ENCODE results near the gene GALNS.
A peak's percentile ranks its signal among the peaks of the same experiment; 100 is the strongest.

The GALNS gene

DNA sequence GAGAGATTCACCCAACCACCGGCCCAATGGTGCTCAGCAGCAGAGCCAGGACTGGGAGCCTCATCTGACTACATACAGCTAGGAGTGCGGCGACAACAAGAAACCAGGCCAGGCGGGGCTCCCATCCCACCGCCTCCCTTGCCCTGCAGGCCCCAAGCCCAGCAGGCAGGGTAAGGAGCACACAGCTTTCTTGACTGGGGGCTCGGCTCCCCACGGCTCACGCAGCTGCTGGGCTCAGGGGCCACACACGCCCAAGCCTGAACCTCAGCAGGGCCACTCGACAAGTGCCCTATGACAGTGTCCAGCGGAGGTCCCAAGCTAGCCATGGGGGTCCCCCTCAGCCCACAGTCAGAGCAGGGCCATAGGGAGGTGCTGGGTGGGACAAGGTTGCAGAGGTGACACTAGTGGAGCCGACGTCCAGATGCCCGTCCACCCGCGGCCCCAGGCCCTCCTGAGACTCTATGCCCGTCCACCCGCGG lies 85.4 kb downstream of the GALNS start:
- Mint-ChIP-seq H3K36me3 (ENCODE audit: low read depth) (no peaks in the 10 kb centered on the region), H3K9me3 (no peaks in the 10 kb centered on the region), H3K27me3 (no peaks in the 10 kb centered on the region), H3K4me3 (no peak overlapping the region), H3K4me1 (ENCODE audit: low read depth) (peaks cover 38% of the 10 kb centered on the region), H3K27ac (no peak overlapping the region)

DNA sequence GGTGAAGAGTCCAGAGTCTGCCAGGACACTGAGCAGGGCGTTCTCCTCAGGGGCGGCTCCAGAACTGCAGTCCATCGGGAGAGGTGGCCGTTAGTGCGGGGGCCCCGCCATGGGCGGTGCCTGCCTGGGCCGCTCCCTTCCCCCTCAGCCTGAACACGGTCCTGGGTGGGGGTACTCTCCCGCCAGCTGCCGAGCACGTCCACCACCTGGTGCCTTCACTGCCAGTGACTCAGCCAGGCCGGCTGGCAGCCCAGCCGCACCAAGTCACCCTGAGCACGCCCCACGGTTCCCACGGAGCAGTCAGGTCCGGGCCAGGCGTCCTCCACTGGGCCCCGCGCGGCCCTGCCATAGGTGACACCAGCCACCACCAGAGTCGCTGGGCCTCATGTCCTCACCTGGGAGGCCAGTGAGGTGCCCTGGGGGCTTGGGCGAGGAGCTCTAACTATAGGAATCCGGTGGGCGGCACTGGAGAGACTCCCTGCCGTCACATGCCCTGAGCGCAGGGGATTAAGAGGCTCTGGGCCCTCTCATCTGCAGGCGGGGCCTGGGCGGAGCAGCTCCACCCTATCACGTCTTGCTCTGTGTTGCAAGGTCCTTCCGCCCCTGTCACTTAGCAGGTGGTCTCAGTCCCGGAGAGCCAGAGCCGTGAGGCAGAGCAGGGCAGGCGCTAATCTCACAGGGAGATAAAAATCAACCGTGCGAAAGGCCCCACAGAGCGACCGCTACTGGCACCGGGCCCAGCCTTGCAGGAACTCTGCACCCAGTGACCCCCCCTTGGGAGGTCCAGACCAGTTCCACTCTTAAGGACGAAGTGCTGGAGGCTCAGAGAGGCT lies 86.1 kb downstream of the GALNS start:
- Mint-ChIP-seq H3K27me3 (no peaks in the 10 kb centered on the region), H3K36me3 (ENCODE audit: low read depth) (no peaks in the 10 kb centered on the region), H3K4me3 (no peak overlapping the region), H3K9me3 (no peaks in the 10 kb centered on the region), H3K27ac (no peak overlapping the region), H3K4me1 (ENCODE audit: low read depth) (peaks cover 44% of the 10 kb centered on the region)

DNA sequence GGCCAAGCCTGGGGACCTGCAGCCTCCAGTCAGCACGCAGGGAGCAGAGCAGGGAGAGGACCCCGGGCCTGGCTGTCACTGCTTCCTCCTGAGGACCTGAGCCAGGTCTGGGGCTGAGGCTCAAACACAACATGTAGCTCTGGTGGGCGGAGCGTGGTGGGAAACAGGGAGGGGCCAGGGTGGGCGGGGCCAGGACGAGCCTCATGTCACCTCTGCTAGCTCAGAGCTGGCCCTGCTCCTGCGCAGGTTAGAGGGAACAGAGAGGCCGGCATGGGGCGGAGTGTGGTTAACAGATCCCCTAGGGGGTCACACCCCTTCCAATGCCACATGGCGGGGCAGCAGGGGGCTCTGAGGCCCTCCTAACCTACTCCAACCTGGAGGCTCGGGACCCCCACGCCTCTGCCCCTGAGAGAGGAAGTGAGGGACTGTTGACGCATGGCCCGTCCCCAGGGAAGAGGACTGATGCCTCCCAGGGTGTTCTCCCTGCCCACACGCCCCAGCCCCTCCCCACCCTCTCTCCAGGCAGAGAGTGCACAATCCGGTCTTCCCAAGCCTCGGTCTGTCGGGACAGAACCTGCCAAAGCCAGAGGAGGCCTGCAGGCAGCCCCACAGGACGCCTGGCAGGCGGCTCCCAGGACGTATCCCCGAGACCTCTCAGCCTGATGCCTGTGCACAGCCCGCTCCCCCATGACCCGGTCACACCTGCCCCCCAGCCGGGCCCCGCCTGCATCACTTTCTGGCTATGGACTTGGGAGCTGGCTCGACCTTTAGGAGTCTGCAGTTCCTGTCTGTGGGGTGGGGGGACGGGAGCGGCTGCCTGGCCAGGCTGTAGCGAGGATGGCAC lies 86.9 kb downstream of the GALNS start:
- Mint-ChIP-seq H3K4me3 (no peak overlapping the region), H3K9me3 (no peaks in the 10 kb centered on the region), H3K27me3 (no peaks in the 10 kb centered on the region), H3K27ac (no peak overlapping the region), H3K36me3 (ENCODE audit: low read depth) (no peaks in the 10 kb centered on the region), H3K4me1 (ENCODE audit: low read depth) (peaks cover 44% of the 10 kb centered on the region)

DNA sequence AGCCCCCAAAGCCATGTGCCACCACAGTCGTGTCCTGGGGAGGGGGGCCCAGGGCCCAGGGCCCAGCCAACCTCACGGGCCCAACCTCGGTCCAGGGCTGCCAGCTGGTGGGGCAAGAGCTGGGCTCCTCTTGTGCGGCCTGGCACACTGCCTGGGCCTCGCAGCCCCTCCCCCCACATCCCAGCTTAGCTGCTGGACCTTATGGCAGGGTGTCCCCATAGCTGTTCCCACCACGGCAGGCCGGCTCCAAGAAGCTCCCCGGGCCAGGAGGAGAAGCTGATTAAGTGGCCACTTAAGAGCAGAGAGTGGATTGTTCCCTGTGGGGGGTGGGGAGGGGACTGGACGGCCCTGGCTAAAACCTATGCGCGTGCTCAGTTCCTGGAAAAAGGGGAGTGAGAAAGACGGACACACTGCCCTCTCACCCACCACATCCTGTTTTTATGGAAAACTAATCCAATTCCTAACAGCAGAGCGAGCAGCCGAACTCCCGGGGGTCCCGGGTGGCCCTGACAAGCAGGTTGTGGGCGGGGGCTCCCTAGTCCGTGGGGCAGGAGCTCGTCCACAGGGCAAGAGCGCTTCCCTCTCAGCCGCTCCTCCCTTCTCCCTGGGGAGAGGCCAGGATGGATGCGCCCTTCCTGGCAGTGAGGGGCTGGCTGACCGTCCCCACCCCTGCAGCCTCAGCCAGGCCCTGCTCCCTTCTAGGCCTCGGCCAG lies 88.5 kb downstream of the GALNS start:
- Mint-ChIP-seq H3K36me3 (ENCODE audit: low read depth) (no peaks in the 10 kb centered on the region), H3K9me3 (no peaks in the 10 kb centered on the region), H3K27ac (no peak overlapping the region), H3K4me1 (ENCODE audit: low read depth) (peaks cover 44% of the 10 kb centered on the region), H3K27me3 (no peaks in the 10 kb centered on the region), H3K4me3 (no peak overlapping the region)

DNA sequence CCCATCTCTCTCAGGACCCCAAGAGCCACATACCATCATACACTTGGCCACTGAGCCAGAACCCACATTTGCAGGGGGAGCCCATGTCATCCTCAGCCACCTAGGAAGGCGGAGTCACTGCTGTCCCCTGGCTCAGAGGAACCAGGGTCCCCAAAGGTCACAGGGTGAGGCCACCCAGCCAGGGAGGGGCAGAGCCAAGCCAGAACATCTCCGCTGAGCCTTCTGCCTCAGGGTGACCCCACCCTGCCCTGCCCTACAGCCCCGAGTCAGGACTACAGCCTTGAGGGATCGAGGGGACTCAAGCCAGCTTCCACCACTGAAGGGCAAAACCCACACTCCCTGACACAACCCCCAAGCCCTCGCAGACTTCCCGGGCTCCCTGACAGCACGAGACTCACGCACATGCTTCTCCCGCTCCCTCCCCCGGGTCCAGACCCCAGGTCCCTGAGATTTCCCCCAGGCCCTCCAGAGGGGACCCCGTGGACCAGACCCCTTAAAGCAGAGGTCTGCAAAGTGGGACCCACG lies 89.1 kb downstream of the GALNS start:
- H3K27ac Mint-ChIP-seq, result peak overlapping the region; percentile 48
- H3K27me3 Mint-ChIP-seq, result no peaks in the 10 kb centered on the region
- H3K36me3 Mint-ChIP-seq (ENCODE audit: low read depth), result no peaks in the 10 kb centered on the region
- peaks cover 44% of the 10 kb centered on the region for H3K4me1 Mint-ChIP-seq (ENCODE audit: low read depth)
- H3K4me3 Mint-ChIP-seq, result no peak overlapping the region
- H3K9me3 Mint-ChIP-seq, result no peaks in the 10 kb centered on the region

DNA sequence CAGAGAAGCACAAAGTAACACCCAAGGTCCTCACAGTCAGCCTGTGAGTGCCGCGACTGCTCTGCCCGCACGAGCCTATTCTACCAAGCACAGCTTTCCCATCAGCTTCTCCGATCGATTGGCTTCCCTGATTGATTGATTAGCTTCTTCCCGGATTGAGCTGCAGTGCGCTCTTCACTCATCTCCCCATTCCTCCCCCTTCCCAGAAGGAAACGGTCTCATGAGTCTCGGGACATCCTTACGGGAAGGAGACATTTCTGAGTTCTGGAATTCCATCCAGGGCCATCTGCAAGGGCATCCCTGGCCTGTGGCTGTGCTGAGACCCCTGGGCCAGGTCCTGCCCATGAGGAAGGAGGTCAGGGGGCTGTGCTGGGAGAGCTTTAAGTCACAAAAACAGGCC lies 89.8 kb downstream of the GALNS start:
- H3K9me3 Mint-ChIP-seq, result no peaks in the 10 kb centered on the region
- H3K4me1 Mint-ChIP-seq (ENCODE audit: low read depth), result peaks cover 44% of the 10 kb centered on the region
- no peak overlapping the region for H3K4me3 Mint-ChIP-seq
- H3K36me3 Mint-ChIP-seq (ENCODE audit: low read depth), result no peaks in the 10 kb centered on the region
- H3K27ac Mint-ChIP-seq, result no peak overlapping the region
- no peaks in the 10 kb centered on the region for H3K27me3 Mint-ChIP-seq

DNA sequence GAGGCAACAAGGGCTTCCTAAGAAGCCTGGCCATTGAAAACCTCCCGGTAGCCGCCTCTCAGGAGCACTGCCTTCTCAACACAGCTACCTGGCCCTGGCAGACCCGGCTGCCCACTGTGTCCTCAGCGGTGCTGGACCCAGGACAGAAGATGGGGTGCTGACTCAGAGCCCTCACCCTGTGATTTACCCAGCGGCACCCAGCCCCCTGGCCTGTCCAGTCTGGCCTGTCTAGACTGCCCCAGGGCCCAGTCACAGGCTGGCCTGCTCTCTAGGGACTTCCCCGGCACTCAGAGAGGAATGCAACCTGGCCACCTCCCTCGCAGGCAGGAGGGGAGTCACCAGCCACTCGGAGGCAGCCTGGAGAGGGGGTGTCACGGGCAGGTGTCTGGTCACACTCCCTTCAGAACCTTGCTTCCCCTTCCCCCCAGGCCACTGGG lies 91.8 kb downstream of the GALNS start:
- Mint-ChIP-seq H3K4me1 (ENCODE audit: low read depth) (peaks cover 33% of the 10 kb centered on the region), H3K9me3 (no peaks in the 10 kb centered on the region), H3K27ac (no peak overlapping the region), H3K27me3 (no peaks in the 10 kb centered on the region), H3K36me3 (ENCODE audit: low read depth) (no peaks in the 10 kb centered on the region), H3K4me3 (no peak overlapping the region)

DNA sequence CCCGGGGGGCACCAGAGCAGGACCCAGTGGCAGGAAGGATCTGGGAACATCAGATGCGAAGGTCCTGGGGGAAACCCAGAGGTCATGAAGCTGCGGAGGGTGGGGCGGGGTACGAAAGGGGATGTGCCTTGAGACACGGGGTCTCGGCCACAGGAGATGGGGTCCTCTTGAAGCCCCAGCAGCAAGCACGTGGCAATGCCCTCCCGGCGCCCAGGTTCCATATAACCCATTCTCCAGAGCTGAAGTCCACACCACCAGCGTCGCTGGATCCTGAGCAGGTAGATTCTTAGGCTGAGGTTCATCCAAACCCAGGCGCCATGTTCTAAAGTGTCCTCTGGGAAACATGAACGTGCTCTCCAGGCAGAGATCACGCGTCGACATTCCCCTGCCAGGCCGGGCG lies 92.7 kb downstream of the GALNS start:
- H3K27me3 Mint-ChIP-seq, result no peaks in the 10 kb centered on the region
- H3K4me1 Mint-ChIP-seq (ENCODE audit: low read depth), result peaks cover 25% of the 10 kb centered on the region
- H3K27ac Mint-ChIP-seq, result no peak overlapping the region

More for the DNA sequence above, 92.7 kb downstream of the GALNS start:
- Mint-ChIP-seq H3K4me3 (no peak overlapping the region), H3K9me3 (no peaks in the 10 kb centered on the region), H3K36me3 (ENCODE audit: low read depth) (no peaks in the 10 kb centered on the region)
